ENCODE results near the gene CAPN12. TPM values are rescaled to one million over a fixed set of nuclear protein-coding genes. Genes with fewer than 3 reads are reported as not detected.

CAPN12 gene
- total and polyA plus RNA-seq, 5 donors, result 0.22 to 0.91 (median 0.63) TPM

- intact Hi-C loops (cut with DNase I), result no loop called here
- DNase-seq (peak in 1 of 3 donors; percentile 56), ATAC-seq (no peak)
- H3K27ac ChIP-seq (ENCODE audit: low read length), result no peak overlapping the region
- no peaks in the 10 kb centered on the region for H3K4me1 ChIP-seq (ENCODE audit: control insufficient read depth, insufficient read depth, low read length)
- H3K9me3 ChIP-seq (ENCODE audit: control insufficient read depth, low read length), result no peaks in the 10 kb centered on the region
- no peak overlapping the region for H3K4me3 ChIP-seq (ENCODE audit: low read length)
- WGBS, result 73% methylated on average over 20 of the region's 20 CpGs
- H3K27me3 ChIP-seq (ENCODE audit: control insufficient read depth, insufficient read depth), result no peaks in the 10 kb centered on the region
Measured at GRCh38 chr19:38743394-38744297, 628 bp downstream of the CAPN12 start.

GRCh38 chr19:38742906-38743305 is 1.4 kb downstream of the CAPN12 start:
- no peak for DNase-seq
- ATAC-seq, result no peak
- intact Hi-C loops (cut with DNase I), result no loop called here
- no peaks in the 10 kb centered on the region for H3K27me3 ChIP-seq (ENCODE audit: control insufficient read depth, insufficient read depth)
- no peaks in the 10 kb centered on the region for H3K4me1 ChIP-seq (ENCODE audit: control insufficient read depth, insufficient read depth, low read length)
- no peaks in the 10 kb centered on the region for H3K9me3 ChIP-seq (ENCODE audit: control insufficient read depth, low read length)
- H3K27ac ChIP-seq (ENCODE audit: low read length), result no peak overlapping the region
- no peak overlapping the region for H3K4me3 ChIP-seq (ENCODE audit: low read length)
- 89% methylated on average over 6 of the region's 6 CpGs for WGBS

- intact Hi-C loops (cut with DNase I), result no loop called here
- 95% methylated on average over 9 of the region's 9 CpGs for WGBS
- Histone ChIP-seq H3K27me3 (ENCODE audit: control insufficient read depth, insufficient read depth) (no peaks in the 10 kb centered on the region), H3K4me1 (ENCODE audit: control insufficient read depth, insufficient read depth, low read length) (no peaks in the 10 kb centered on the region), H3K27ac (ENCODE audit: low read length) (no peak overlapping the region), H3K9me3 (ENCODE audit: control insufficient read depth, low read length) (no peaks in the 10 kb centered on the region), H3K4me3 (ENCODE audit: low read length) (no peak overlapping the region)
- ATAC-seq, result no peak
- DNase-seq, result no peak
Measured at GRCh38 chr19:38742296-38742695, 2.0 kb downstream of the CAPN12 start.

- H3K9me3 ChIP-seq (ENCODE audit: control insufficient read depth, low read length), result no peaks in the 10 kb centered on the region
- DNase-seq (peak in 1 of 3 donors; percentile 54), ATAC-seq (no peak)
- no peaks in the 10 kb centered on the region for H3K4me1 ChIP-seq (ENCODE audit: control insufficient read depth, insufficient read depth, low read length)
- no peak overlapping the region for H3K27ac ChIP-seq (ENCODE audit: low read length)
- intact Hi-C loops (cut with DNase I), result no loop called here
- H3K4me3 ChIP-seq (ENCODE audit: low read length), result no peak overlapping the region
- H3K27me3 ChIP-seq (ENCODE audit: control insufficient read depth, insufficient read depth), result no peaks in the 10 kb centered on the region
- WGBS, result 93% methylated on average over 15 of the region's 15 CpGs
Measured at GRCh38 chr19:38741670-38742069, 2.6 kb downstream of the CAPN12 start.

GRCh38 chr19:38740932-38741331 is 3.3 kb downstream of the CAPN12 start:
- Histone ChIP-seq H3K4me1 (ENCODE audit: control insufficient read depth, insufficient read depth, low read length) (no peaks in the 10 kb centered on the region), H3K27ac (ENCODE audit: low read length) (no peak overlapping the region), H3K9me3 (ENCODE audit: control insufficient read depth, low read length) (no peaks in the 10 kb centered on the region), H3K27me3 (ENCODE audit: control insufficient read depth, insufficient read depth) (no peaks in the 10 kb centered on the region), H3K4me3 (ENCODE audit: low read length) (no peak overlapping the region)
- 99% methylated on average over 2 of the region's 2 CpGs for WGBS
- DNase-seq (no peak), ATAC-seq (no peak)
- intact Hi-C loops (cut with DNase I), result no loop called here

GRCh38 chr19:38740257-38740592 is 4.0 kb downstream of the CAPN12 start:
- Histone ChIP-seq H3K4me1 (ENCODE audit: control insufficient read depth, insufficient read depth, low read length) (no peaks in the 10 kb centered on the region), H3K9me3 (ENCODE audit: control insufficient read depth, low read length) (no peaks in the 10 kb centered on the region), H3K27me3 (ENCODE audit: control insufficient read depth, insufficient read depth) (no peaks in the 10 kb centered on the region), H3K4me3 (ENCODE audit: low read length) (no peak overlapping the region), H3K27ac (ENCODE audit: low read length) (no peak overlapping the region)
- WGBS, result 91% methylated on average over 9 of the region's 9 CpGs
- DNase-seq (no peak), ATAC-seq (no peak)
- intact Hi-C loops (cut with DNase I), result no loop called here

- 81% methylated on average over 16 of the region's 16 CpGs for WGBS
- Histone ChIP-seq H3K9me3 (ENCODE audit: control insufficient read depth, low read length) (no peaks in the 10 kb centered on the region), H3K4me3 (ENCODE audit: low read length) (no peak overlapping the region), H3K4me1 (ENCODE audit: control insufficient read depth, insufficient read depth, low read length) (no peaks in the 10 kb centered on the region), H3K27me3 (ENCODE audit: control insufficient read depth, insufficient read depth) (no peaks in the 10 kb centered on the region), H3K27ac (ENCODE audit: low read length) (no peak overlapping the region)
- intact Hi-C loops (cut with DNase I), result no loop called here
- ATAC-seq (no peak), DNase-seq (no peak)
Measured at GRCh38 chr19:38739440-38740256, 4.6 kb downstream of the CAPN12 start.

- ATAC-seq (no peak), DNase-seq (peak in 1 of 3 donors; percentile 14)
- no peak overlapping the region for H3K4me3 ChIP-seq (ENCODE audit: low read length)
- intact Hi-C loops (cut with DNase I), result no loop called here
- H3K9me3 ChIP-seq (ENCODE audit: control insufficient read depth, low read length), result no peaks in the 10 kb centered on the region
- 96% methylated on average over 21 of the region's 21 CpGs for WGBS
- H3K27me3 ChIP-seq (ENCODE audit: control insufficient read depth, insufficient read depth), result no peaks in the 10 kb centered on the region
- H3K4me1 ChIP-seq (ENCODE audit: control insufficient read depth, insufficient read depth, low read length), result no peaks in the 10 kb centered on the region
- no peak overlapping the region for H3K27ac ChIP-seq (ENCODE audit: low read length)
Measured at GRCh38 chr19:38737921-38738737, 6.1 kb downstream of the CAPN12 start.

GRCh38 chr19:38737281-38737865 is 6.9 kb downstream of the CAPN12 start:
- Histone ChIP-seq H3K27ac (ENCODE audit: low read length) (no peak overlapping the region), H3K9me3 (ENCODE audit: control insufficient read depth, low read length) (no peaks in the 10 kb centered on the region), H3K4me3 (ENCODE audit: low read length) (no peak overlapping the region), H3K4me1 (ENCODE audit: control insufficient read depth, insufficient read depth, low read length) (no peaks in the 10 kb centered on the region), H3K27me3 (ENCODE audit: control insufficient read depth, insufficient read depth) (no peaks in the 10 kb centered on the region)
- WGBS, result 36% methylated on average over 22 of the region's 22 CpGs
- DNase-seq (peak in 2 of 3 donors; percentile 22 to 54), ATAC-seq (no peak)
- intact Hi-C loops (cut with DNase I), result no loop called here

- intact Hi-C loops (cut with DNase I), result no loop called here
- H3K27me3 ChIP-seq (ENCODE audit: control insufficient read depth, insufficient read depth), result no peaks in the 10 kb centered on the region
- ATAC-seq (peak in 1 of 2 donors; percentile 24), DNase-seq (peak; percentile 57 to 86 (median 66))
- WGBS, result 10% methylated on average over 36 of the region's 36 CpGs
- H3K4me3 ChIP-seq (ENCODE audit: low read length), result peak overlapping the region; percentile 2
- no peaks in the 10 kb centered on the region for H3K4me1 ChIP-seq (ENCODE audit: control insufficient read depth, insufficient read depth, low read length)
- H3K27ac ChIP-seq (ENCODE audit: low read length), result no peak overlapping the region
- no peaks in the 10 kb centered on the region for H3K9me3 ChIP-seq (ENCODE audit: control insufficient read depth, low read length)
Measured at GRCh38 chr19:38736413-38737280, 7.6 kb downstream of the CAPN12 start.

Data from right cardiac atrium (tissue), 5 donors.